ENCODE results near the gene DEFB126.
"Not testable (repeated sequence)": the region's sequence is repeated elsewhere in the genome, so short reads cannot be mapped to it uniquely, and the experiment has no call there.

The DEFB126 gene, protein sequence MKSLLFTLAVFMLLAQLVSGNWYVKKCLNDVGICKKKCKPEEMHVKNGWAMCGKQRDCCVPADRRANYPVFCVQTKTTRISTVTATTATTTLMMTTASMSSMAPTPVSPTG

DNA sequence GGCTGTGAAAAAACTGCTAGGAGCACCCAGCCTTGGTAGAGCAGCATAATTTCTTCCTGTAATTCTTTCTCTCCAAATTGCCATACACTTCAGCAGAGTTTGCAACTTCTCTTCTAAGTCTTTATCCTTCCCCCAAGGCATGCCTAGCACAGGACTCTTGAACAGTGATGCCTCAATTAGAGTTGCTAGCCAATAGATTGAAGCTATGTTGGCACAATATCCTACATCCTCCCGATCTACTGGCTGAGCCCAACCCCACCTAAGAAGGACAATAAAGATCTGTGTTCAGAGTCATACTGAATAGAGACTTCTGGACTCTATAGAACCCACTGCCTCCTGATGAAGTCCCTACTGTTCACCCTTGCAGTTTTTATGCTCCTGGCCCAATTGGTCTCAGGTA is at the start of gene DEFB126:
TSS of gene DEFB126 (plus strand) at position 301 of the 400 bp plus-strand sequence. CDS start at position 340, 39 bp downstream.
- DNase-seq (ENCODE audit: low read depth, low spot score): no peak

DNA sequence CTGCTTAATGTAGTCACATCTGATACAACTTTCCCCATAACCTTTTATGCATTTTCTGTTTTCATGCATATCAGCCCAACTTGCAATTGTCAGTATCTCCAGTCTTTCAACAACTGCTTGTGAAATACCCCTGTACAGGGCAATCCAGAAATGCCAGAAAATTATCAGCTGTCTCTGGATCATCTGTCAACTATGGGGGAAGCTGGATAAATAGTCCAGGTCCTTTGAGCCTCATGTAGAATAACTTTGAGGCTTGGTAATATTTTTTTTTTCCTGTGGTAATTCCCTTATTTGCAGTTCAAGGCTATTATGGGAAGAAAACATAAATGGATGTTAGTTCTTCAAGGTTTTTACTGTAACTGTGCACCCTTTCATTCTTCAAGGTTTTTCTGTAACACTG is 48.7 kb upstream of the DEFB126 start:
- DNase-seq (ENCODE audit: low read depth, low spot score): no peak

DNA sequence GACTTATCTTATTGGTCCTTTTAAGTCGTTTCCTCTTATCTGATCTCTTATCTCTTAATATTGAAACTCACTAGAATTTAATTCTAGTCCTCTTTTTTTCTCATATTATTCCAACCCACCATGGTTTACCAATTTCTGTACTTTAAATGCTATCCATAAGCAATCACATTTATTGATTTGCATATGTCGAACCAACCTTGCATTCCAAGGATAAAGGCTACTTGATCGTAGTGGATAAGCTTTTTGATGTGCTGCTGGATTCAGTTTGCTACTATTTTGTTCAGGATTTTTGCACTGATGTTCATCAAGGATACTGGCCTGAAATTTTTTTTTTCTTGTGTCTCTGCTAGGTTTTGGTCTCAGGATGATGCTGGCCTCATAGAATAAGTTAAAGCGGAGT is 47.2 kb upstream of the DEFB126 start:
- DNase-seq (ENCODE audit: low read depth, low spot score): no peak

DNA sequence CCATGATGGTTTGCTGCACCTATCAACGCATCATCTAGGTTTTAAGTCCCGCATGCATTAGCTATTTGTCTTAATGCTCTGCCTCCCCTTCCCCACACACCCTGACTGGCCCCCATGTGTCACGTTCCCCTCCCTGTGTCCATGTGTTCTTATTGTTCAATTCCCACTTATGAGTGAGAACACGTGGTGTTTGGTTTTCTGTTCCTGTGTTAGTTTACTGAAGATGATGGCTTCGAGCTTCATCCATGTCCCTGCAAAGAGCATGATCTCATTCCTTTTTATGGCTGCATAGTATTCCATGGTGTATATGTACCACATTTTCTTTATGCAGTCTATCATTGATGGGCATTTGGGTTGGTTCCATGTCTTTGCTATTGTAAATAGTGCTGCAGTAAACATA is 44.7 kb upstream of the DEFB126 start:
- DNase-seq (ENCODE audit: low read depth, low spot score): not testable (repeated sequence)

DNA sequence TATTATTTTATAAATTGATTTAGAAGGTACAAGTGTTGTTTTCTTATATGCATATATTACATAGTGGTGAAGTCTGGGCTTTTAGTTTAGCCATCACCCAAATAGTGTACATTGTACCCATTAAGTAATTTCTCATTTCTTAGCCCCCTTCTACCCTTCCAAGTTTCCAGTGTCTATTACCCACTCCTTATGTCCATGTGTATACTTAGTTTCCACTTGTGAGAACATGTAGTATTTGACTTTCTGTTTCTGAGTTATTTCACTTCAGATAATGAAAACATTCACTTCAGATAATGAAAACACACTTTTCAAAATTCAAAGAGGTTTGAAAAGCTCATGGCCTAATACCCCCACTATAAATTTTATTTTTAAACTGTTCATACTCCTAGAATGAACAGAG is 40.4 kb upstream of the DEFB126 start:
- no peak for DNase-seq (ENCODE audit: low read depth, low spot score)

DNA sequence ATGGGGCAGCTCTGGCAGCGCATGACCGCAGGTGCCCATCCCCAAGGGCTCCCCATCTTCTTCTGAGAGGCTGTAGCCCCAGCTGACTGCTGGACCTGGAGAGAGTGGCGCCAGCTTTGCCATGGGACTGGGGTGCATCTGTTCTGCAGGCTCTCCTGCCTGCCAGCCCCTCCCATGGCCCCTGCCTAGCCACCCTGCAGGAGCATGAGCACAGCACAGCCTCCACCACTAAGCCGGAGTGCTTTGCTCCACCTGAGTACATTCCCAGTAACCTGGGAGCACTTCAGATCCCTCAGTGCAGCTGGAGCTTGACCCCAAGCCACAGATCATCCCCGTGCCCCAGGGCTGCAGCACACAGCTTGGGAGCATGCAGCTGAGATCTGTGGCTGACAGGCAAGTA is 38.9 kb upstream of the DEFB126 start:
- no peak for DNase-seq (ENCODE audit: low read depth, low spot score)

DNA sequence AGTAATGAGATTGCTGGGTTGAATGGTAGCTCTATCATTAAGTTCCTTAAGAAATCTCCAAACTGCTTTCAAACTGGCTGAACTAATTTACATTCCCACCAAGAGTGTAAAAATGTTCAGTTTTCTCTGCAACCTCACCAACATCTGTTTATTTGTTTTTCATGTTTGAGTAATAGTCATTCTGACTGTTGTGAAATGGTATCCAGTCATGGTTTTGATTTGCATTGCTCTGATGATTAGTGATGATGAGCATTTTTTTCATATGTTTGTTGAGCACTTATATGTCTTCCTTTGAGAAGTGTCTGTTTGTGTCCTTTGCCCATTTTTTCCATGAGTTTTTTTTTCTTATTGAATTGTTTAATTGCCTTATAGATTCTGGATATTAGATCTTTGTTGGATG is 30.0 kb upstream of the DEFB126 start:
- no peak for DNase-seq (ENCODE audit: low read depth, low spot score)

DNA sequence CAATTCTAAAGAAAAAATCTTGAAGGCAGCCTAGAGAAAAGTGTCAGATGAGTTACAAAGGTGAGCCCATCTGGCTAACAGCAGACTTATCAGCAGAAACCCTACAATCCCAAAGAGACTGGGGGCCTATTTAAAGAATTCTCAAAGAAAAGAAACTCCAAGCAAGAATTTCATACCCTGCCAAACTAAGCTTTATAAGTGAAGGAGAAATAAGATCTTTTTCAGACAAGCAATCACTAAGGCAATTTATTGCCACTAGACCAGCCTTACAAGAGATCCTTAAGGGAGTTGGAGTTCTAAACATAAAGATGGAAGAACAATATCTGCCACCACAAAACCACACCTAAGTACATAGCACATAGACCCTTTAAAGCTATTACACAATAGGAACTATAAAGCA is 24.9 kb upstream of the DEFB126 start:
- DNase-seq (ENCODE audit: low read depth, low spot score): no peak

DNA sequence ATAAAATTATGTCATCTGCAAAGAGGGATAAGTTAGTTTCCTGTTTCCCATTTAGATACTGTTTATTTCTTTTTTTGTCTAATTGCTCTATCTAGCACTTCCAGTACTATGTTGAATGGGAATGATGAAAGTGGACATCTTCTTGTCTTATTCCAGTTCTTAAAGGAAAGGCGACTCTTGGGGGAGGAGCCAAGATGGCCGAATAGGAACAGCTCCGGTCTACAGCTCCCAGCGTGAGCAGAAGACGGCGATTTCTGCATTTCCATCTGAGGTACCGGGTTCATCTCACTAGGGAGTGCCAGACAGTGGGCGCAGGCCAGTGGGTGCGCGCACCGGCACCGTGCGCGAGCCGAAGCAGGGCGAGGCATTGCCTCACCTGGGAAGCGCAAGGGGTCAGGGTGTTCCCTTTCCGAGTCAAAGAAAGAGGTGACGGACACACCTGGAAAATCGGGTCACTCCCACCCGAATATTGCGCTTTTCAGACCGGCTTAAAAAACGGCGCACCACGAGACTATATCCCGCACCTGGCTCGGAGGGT is 12.5 kb upstream of the DEFB126 start:
- DNase-seq (ENCODE audit: low read depth, low spot score): not testable (repeated sequence)

DNA sequence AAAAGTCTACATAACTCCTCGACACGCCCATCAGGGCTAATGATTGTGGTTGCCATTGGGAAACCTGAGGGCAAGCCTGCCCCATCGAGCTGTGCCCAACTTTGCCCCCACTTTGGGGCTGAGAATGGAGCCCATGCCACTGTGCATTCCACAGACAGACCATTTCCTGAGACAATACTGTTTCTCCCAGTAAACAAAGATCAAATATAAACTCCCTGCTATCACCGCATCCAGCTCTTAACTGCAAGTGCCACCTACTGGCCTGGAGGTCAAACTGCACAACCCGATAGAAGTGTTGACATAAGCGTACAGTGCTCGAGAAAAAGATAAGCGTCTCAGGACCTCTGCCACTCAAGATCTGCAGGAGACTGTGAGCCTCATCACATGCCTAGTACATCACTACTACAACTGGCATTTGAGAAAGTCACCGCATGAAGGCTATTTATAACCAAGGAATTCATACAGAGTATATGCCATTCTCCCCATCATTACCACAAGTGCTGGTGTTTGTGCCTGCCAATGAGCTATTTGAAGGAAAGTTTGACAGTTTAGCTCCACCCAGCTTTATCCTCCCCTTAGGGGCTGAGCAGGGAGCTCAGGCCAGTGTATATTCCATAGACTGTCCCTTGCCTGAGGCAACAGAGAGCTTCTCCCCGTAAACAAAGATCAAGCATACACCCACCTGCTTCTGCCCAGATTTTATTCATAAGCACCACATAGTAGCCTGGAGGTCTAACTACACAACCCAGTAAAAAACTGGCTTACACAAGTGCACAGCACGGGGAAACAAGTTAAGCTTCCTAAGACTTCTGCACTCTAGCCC is 4.5 kb upstream of the DEFB126 start:
- DNase-seq (ENCODE audit: low read depth, low spot score): no peak

DNA sequence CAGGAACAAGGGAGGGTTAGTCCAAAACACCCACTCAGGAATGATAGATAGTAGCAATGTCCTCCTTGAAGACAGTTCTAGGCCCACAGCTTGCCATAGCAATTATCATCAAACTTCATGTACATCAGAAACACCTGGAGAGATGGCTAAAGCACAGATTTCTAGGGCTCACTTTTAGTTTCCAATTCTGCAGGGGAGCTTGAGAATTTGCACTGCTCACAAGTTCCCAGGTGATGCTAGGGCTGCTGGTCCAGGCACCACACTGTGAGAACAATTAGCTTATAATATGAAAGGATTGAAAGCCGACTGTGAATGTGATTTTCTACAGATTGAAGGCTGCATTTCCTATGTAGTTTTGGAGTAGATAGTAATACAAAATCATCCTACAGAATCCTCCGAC is 3.5 kb downstream of the DEFB126 start:
- no peak for DNase-seq (ENCODE audit: low read depth, low spot score)

DNA sequence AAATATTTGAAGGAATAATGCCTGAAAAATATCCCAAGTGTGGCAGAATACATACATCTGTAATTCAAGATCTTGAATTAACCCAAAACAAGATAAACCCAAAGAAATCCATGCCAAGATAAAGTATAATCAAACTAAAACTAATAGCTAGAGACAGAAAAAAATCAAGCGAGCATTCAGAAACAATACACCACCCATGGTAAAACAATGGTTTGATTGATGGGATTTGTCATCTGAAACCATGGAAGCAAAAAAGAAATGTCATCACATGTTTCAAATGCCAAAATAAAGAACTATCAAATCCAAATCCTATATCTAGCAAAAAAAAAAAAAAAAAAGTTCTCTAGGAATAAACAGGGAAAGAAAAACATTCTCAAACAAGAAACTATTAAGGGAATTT is 9.7 kb downstream of the DEFB126 start:
- no peak for DNase-seq (ENCODE audit: low read depth, low spot score)

DNA sequence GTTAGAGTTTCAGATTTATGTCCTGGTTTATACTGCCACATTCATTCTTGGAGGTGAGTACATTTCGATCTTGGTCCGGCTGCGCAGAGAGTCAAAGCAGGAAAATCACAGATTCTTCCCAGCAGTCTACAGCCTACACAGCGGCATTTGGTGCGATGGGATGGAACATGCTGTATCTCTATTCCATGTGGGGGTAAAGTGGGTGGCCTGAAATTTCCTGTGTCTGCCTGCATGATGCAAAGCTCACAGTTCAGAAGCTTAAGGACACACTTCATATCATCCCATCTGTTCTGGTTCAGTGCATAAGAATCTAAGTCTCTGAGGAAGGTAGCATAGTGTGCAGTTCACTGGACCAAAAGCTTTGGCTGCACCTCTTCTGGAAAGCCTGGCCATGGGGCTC is 14.8 kb downstream of the DEFB126 start, which contains the start of gene DEFB127:
TSS of gene DEFB127 (plus strand) at position 301 of the 400 bp plus-strand sequence. CDS start at position 392, 91 bp downstream.
- DNase-seq (ENCODE audit: low read depth, low spot score): no peak

DNA sequence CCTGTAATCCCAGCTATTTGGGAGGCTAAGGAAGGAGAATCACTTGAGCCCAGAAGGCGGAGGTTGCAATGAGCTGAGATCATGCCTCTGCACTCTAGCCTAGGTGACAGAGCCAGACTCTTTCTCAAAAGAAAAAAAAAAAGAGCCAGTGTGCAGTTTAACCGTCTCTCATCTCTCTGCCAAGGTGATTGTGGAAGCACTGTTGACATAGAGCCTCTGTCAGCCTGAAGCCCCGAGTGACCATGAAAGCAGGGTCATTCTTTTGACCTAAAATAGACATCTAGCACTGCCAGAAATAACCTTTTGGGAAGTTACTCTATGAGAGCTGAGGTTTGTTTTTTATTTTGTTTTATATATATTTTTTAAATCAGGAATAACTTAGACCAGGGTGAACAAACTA is 22.2 kb downstream of the DEFB126 start:
- DNase-seq (ENCODE audit: low read depth, low spot score): no peak

DNA sequence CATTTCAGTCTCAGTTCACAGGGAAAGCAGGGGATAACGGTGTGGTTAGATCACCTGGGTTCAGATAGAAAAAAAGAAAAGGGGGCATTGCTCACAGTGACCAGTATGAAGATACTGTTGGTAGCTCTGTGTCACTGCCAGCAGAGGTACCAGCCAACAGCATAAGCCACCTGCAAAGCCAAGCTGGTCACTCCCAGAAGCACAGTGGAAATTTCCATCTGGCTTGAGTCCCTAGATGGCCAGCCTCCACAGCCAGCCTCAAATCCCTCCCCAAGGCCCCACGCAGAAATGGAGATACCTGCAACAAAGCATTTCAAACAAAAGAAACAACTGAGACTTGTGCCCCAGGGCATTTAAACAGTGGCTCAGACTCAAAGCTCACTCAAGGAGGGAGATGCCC is 26.5 kb downstream of the DEFB126 start:
- no peak for DNase-seq (ENCODE audit: low read depth, low spot score)

DNA sequence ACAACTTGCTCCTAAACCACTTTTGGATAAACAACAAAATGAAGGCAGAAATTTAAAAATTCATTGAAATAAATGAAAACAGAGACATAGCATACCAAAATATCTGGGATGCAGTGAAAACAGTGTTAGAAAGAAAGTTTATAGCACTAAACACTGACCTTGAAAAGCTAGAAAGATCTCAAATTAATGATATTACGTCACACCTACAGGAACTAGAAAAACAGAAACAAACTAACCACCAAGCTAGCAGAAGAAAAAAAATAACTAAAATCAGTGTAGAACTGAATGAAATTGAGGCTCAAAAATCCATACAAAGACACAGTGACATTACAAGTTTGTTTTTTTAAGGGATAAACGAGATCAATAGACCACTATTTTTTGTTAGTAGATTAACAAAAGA is 41.9 kb downstream of the DEFB126 start:
- no peak for DNase-seq (ENCODE audit: low read depth, low spot score)

DNA sequence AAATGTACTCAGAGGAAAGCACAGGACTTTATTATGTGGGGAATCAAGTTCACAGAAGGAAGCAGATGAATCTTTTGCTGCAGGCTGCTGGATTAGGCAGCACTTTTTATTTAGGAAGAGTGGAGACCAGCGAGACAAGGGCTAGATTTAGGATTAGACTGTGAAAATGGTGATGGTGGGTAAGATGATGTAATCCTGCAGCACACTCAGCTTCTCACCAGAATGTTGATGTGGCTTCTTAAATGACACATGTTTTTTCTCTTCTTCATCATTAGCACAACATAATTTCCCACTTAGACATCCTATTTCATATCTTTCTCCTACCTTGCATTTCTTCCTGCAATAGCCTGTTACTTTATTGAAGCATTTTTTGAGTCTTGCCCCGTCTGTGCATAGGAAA is 45.3 kb downstream of the DEFB126 start:
- no peak for DNase-seq (ENCODE audit: low read depth, low spot score)

DNA sequence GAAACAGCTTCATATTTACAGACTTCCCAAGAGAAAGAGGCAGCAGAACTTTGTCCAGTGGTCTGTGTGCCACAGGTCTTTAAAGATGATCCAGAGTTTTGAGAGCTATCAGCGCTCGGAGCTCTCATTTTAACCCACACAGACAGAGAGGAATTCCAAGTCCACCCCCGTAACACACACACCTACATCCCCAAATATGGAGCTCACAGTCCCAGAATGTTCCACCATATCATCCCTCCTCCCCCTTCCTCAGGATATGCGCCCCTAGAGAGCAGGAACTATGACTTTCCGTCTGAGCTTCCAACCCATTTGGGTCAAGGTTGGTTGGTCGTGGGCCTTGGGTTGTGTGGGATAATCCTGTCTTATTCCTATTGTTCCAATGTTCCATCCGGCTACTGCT is 47.2 kb downstream of the DEFB126 start, which contains the start of gene DEFB128:
TSS of gene DEFB128 (minus strand) at position 101 of the 400 bp plus-strand sequence. CDS start at position 13, 88 bp downstream.
- no peak for DNase-seq (ENCODE audit: low read depth, low spot score)
